Measurements from ENCODE around the gene TRIO. TPM values are rescaled to one million over a fixed set of nuclear protein-coding genes. Genes with fewer than 3 reads are reported as not detected.

TRIO gene
- polyA plus RNA-seq, 1 experiment = 176 TPM

- Histone ChIP-seq H3K36me3 (ENCODE audit: control insufficient read depth, insufficient read depth, low read length) (peaks cover 18% of the 10 kb centered on the region), H3K4me3 (ENCODE audit: low read depth, low read length) (no peak overlapping the region), H3K27me3 (ENCODE audit: control insufficient read depth, insufficient read depth, low read length) (no peaks in the 10 kb centered on the region)
- POLR2A ChIA-PET = no interaction called here
- no peak for TF ChIP-seq CTCF (IDR thresholded peaks at IDR 0.05; ENCODE audit: insufficient read depth, low read depth, low read length)
- no peak for DNase-seq (ENCODE audit: low read depth)
- CTCF ChIA-PET = no interaction called here
Measured at GRCh38 chr5:14413331-14413750, 270.2 kb downstream of the TRIO start.

DNA sequence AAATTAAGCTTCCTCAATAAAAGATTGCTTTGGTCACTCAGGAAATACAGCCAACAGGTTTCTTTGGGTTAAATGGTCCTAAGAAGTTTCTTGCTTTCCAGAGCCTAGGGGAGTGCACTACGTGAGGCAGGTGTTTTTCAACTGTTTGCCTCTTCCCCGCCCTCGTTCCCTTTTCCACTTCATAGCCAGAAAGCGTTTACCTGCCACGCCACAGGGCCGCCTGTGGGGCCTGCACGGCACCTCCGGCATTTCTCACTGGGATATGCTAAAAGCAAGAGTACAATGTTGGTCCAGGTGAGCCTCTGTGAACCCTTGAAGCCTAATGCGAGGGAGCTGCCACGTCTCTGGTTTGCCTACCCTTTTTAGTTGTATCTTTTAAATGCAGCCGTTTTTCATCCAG, 270.9 kb downstream of the TRIO start:
- H3K27me3 ChIP-seq (ENCODE audit: control insufficient read depth, insufficient read depth, low read length) = no peaks in the 10 kb centered on the region
- peaks cover 21% of the 10 kb centered on the region for H3K36me3 ChIP-seq (ENCODE audit: control insufficient read depth, insufficient read depth, low read length)
- H3K4me3 ChIP-seq (ENCODE audit: low read depth, low read length) = no peak overlapping the region
- ChIA-PET POLR2A (no interaction called here), CTCF (interaction anchor here (0.8 kb wide), 1 partner anchor 231 kb away, joined by 5 read pairs; no protein-coding TSS in a partner anchor)
- no peak for TF ChIP-seq CTCF (IDR thresholded peaks at IDR 0.05; ENCODE audit: insufficient read depth, low read depth, low read length)
- DNase-seq (ENCODE audit: low read depth) = no peak

GRCh38 chr5:14414656-14415023, 271.5 kb downstream of the TRIO start:
- H3K27me3 ChIP-seq (ENCODE audit: control insufficient read depth, insufficient read depth, low read length) = no peaks in the 10 kb centered on the region
- POLR2A ChIA-PET = no interaction called here
- no peak overlapping the region for H3K4me3 ChIP-seq (ENCODE audit: low read depth, low read length)
- TF ChIP-seq CTCF (IDR thresholded peaks at IDR 0.05; ENCODE audit: insufficient read depth, low read depth, low read length) = no peak
- no peak for DNase-seq (ENCODE audit: low read depth)
- H3K36me3 ChIP-seq (ENCODE audit: control insufficient read depth, insufficient read depth, low read length) = peaks cover 24% of the 10 kb centered on the region
- CTCF ChIA-PET = interaction anchor here (0.8 to 1.3 kb wide), 2 partner anchors 230 to 234 kb away, joined by 3 to 5 read pairs; no protein-coding TSS in a partner anchor

DNA sequence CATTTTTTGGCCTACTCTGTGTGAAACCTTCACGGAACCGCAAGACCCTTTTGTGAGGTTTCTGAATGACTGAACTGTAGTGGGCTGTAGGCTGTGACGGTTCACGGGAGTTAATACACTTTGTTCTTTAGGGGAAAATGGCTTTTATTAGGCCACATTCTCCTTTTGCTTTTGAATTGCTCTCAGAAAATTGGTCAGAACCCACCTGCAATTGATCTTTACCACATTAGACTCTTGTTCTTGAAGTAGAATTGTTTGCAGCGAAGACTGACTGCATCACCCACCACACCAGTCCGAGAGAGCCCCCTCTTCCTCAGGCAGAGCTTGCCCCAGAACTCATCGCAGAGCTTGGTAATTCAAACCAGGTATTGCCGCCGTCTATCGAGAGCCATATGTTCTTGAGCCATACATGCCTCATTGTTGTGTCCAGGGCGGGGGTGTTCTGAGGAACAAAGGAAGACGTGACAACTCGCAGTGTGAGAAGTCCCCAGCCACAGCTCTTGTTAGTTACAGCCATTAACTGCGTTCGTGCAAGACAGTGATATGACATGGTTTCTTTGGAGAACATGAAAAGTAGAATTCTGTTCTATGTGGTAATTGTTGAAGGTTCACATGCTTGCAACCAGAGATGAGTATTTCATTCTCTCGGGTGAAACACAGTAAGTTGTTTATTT, 272.0 kb downstream of the TRIO start:
- no peak for DNase-seq (ENCODE audit: low read depth)
- Histone ChIP-seq H3K27me3 (ENCODE audit: control insufficient read depth, insufficient read depth, low read length) (no peaks in the 10 kb centered on the region), H3K36me3 (ENCODE audit: control insufficient read depth, insufficient read depth, low read length) (peaks cover 26% of the 10 kb centered on the region), H3K4me3 (ENCODE audit: low read depth, low read length) (no peak overlapping the region)
- no peak for TF ChIP-seq CTCF (IDR thresholded peaks at IDR 0.05; ENCODE audit: insufficient read depth, low read depth, low read length)
- ChIA-PET POLR2A (no interaction called here), CTCF (interaction anchor here (1.3 kb wide), 1 partner anchor 233 kb away, joined by 3 read pairs; no protein-coding TSS in a partner anchor)

DNA sequence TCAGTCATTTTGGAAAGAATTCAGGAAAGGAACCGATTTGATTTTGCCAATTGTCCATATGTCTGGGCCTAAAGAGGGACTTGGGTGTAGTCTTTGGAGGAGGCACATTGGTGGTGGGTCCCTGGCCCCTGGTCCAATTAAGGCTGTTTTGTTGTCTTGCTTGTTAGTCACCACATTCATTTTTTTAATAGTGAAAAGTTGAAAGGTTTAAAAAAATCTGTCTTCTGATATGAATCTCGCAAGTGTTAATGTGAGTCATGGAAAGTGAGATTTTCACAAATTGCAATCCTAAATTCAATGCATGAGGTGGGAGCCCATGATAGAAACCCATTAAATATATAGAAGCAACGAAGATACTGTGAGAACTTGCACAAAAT, 272.5 kb downstream of the TRIO start:
- Histone ChIP-seq H3K4me3 (ENCODE audit: low read depth, low read length) (no peak overlapping the region), H3K36me3 (ENCODE audit: control insufficient read depth, insufficient read depth, low read length) (peaks cover 26% of the 10 kb centered on the region), H3K27me3 (ENCODE audit: control insufficient read depth, insufficient read depth, low read length) (no peaks in the 10 kb centered on the region)
- DNase-seq (ENCODE audit: low read depth) = no peak
- POLR2A ChIA-PET = no interaction called here
- TF ChIP-seq CTCF (IDR thresholded peaks at IDR 0.05; ENCODE audit: insufficient read depth, low read depth, low read length) = no peak
- CTCF ChIA-PET = interaction anchor here (1.3 kb wide), 1 partner anchor 233 kb away, joined by 3 read pairs; no protein-coding TSS in a partner anchor

All from BJ (cell line).